HAP-1 (cell line): Measurements from ENCODE around the gene RSPH3.

Experiments used
- DNase-seq, 2 experiments: peaks; one replicate each; pipeline ENCODE4 v3.0.0-alpha.2; 2016 to 2020; ENCODE audit warnings: low spot score in 2 of 2
- H3K27me3 ChIP-seq: fragments of 250-450 bp; sonication (Bioruptor Pico); 2 replicates; pipeline ENCODE4 v1.5.1; 2020; ENCODE audit warnings: low read depth, mild to moderate bottlenecking, moderate library complexity
- H3K36me3 ChIP-seq: fragments of 250-450 bp; sonication (Bioruptor Pico); replicated peaks from 2 replicates; pipeline ENCODE4 v1.5.1; 2020; ENCODE audit warnings: mild to moderate bottlenecking
- H3K4me1 ChIP-seq: fragments of 250-450 bp; sonication (Bioruptor Pico); 2 replicates; pipeline ENCODE4 v1.5.1; 2020; ENCODE audit warnings: mild to moderate bottlenecking
- H3K4me3 ChIP-seq: fragments of 250-450 bp; sonication (Bioruptor Pico); 2 replicates; pipeline ENCODE4 v1.5.1; 2020; ENCODE audit warnings: mild to moderate bottlenecking, moderate library complexity
- H3K9me3 ChIP-seq: fragments of 250-450 bp; sonication (Bioruptor Pico); 2 replicates; pipeline ENCODE4 v1.5.1; 2020; ENCODE audit warnings: mild to moderate bottlenecking, moderate library complexity
- in situ Hi-C: fragments of 300-500 bp; cut with MboI; formaldehyde crosslinking; loops from 3 replicates; pipeline ENCODE4 v1.14.3; 2020; ENCODE audit warnings: low sequenced_read_pairs, inconsistent platforms, mixed read lengths

Gene RSPH3

DNA sequence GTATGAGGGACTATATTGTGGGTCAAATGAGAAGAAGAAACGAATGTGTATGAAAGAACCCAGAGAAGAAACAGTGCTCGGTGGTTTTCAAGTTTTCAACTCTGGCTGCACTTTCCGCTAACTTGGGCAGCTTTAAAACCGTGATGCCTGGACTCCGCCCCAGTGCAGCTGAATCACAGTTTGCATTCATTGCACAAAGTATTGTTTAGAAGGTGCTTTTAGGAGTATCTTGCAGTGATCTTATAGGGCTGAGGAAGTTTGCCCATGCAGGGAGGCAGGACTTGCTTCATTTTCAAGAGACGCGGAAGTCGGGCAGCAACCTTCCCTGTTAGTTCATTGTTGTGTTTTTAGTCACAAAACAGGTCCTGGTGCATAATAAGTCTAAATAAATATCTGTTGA lies 52.7 kb downstream of the RSPH3 start:
- no peaks in the 10 kb centered on the region for H3K36me3 ChIP-seq
- no peak for DNase-seq
- no peaks in the 10 kb centered on the region for H3K9me3 ChIP-seq
- in situ Hi-C loops, result no loop called here
- no peaks in the 10 kb centered on the region; the same call in 1 of the 2 replicates for H3K4me1 ChIP-seq
- no peaks in the 10 kb centered on the region for H3K27me3 ChIP-seq
- H3K4me3 ChIP-seq, result no peak overlapping the region

DNA sequence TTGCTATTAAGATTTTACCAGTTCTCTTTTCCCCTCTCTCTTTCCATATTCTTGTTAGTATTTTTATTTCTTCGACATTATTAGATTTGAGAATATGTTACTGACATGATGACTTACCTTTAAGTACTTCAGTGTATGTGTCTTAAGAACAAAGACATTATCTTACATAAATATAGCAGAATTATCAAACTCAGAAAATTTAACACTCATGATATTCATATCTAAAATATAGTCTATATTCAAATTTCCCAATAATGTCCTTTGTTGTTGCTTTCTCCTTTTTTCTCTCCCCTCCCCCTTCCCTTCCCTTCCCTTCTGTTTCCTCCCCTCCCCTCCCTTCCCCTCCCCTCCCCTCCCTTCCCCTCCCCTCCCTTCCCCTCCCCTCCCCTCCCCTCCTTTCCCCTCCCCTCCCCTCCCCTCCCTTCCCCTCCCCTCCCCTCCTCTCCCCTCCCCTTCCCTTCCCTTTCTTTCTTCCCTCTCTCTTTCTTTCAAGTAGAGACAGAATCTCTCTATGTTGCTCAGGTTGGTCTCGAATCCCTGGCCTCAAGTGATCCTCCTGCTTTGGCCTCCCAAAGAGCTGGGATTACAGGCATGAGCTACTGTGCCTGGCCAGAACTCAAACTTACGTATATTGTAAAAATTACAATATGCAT lies 56.5 kb downstream of the RSPH3 start:
- Histone ChIP-seq H3K4me3 (no peak overlapping the region), H3K4me1 (no peaks in the 10 kb centered on the region; the same call in 1 of the 2 replicates), H3K36me3 (no peaks in the 10 kb centered on the region), H3K9me3 (no peaks in the 10 kb centered on the region), H3K27me3 (no peaks in the 10 kb centered on the region)
- in situ Hi-C loops, result no loop called here
- no peak for DNase-seq

DNA sequence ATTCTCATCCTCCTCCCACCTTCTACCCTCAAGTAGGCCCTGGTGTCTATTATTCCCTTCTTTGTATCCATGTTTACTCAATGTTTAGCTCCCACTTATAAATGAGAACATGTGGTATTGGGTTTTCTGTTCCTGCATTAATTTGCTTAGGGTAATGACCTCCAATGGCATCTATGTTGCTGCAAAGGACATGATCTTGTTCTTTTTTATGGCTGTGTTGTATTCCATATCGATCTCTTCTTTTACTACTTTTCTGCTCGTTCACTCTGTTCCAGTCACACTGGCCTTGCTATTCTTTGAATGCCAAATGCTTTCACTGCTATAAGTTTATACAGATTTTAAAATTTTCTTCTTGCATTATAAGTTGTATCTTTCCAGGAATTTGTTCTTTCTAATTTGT lies 57.7 kb downstream of the RSPH3 start:
- H3K9me3 ChIP-seq, result no peaks in the 10 kb centered on the region
- H3K4me3 ChIP-seq, result no peak overlapping the region
- no peaks in the 10 kb centered on the region for H3K36me3 ChIP-seq
- no peaks in the 10 kb centered on the region for H3K27me3 ChIP-seq
- in situ Hi-C loops, result no loop called here
- no peak for DNase-seq
- no peaks in the 10 kb centered on the region; the same call in 1 of the 2 replicates for H3K4me1 ChIP-seq

DNA sequence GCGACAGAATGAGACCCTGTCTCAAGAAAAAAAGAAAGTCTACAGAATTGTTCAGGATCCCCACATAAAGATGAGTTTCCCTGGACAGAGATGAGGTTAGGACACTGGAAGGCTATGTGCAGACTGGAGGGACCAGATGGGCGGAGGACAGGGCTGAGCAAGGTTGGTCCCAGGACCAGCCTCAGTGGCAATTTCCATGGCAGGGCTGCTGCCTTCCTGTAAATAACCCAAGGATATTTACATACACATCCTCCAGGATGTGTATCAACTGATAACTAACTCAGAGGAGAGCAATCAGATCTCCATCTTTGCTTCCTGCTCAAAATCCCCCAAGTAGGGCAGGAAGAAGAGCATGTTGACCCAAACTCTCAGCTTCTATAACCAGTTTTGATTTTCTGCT lies 58.8 kb downstream of the RSPH3 start:
- no peak for DNase-seq
- H3K9me3 ChIP-seq, result no peaks in the 10 kb centered on the region
- no peaks in the 10 kb centered on the region for H3K27me3 ChIP-seq
- no peaks in the 10 kb centered on the region for H3K36me3 ChIP-seq
- in situ Hi-C loops, result no loop called here
- H3K4me1 ChIP-seq, result no peaks in the 10 kb centered on the region; the same call in 1 of the 2 replicates
- H3K4me3 ChIP-seq, result no peak overlapping the region

DNA sequence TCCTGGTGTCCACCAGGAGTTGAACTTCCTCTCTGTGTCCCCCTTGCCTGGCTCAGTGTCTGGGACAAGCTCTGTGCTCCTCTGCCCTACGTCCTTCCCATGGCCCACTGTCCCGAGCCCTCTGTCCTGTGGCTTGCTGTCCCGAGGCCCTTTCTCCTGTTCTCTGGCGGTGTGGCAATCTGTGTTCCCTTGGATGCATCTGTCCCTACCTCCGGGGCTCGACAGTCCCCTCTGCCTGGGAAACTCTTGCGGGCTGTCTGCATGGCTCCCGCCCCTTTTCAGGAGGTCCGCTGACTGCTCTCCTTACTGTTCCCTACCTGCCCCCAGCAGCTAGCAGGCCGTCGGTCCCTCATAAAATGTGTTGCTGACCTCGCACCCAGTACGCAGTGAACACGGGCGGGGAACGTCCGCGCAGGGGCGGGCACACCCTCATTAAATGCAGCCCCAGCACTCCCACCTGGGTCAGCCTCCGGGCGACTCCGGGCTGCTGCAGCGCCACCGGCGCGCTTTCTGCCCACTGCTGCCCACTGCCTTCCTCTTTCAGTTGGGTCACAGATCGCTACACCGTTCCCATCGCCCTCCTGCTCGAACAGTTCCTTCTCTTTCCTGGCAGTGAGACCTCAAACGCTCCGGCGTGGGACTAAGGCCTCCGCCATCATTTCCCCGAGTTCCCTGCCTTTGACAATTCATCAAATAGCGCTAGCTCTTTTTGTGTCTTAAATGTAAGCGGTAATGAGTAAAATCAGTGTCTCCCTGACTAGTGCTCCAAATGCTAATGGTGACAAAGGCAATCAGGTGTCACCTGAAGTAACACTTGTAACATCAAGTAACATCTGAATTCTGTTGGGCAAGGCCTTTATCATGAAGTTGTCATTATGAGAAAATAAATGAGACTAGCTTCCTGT lies 60.5 kb downstream of the RSPH3 start:
- no peaks in the 10 kb centered on the region; the same call in 1 of the 2 replicates for H3K9me3 ChIP-seq

DNA sequence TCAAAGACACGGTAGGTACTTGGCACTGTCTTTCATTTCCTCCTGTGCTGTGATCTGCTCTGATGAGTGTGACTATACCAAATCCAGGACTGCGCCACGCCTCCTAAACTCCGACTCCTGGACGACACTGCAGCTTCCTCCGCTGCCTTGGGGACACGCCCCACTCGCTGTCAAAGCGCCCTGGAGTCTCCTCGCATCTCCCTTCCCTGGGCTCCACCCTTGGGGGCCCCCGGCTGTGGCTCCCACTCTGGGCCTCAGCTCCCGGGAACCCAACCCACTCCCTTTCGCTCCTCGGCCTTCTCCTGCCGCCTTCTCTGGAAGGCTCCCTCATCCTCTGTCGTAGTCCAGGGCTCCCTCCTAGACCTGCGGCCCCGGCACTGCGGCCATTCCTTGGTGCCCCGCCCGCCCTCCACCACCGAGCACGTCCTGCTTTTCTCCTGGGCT lies 61.2 kb downstream of the RSPH3 start:
- DNase-seq, result no peak
- Histone ChIP-seq H3K4me3 (no peak overlapping the region), H3K4me1 (no peaks in the 10 kb centered on the region), H3K27me3 (no peaks in the 10 kb centered on the region), H3K36me3 (no peaks in the 10 kb centered on the region), H3K9me3 (no peaks in the 10 kb centered on the region; the same call in 1 of the 2 replicates)
- in situ Hi-C loops, result no loop called here

More for the DNA sequence above, 60.5 kb downstream of the RSPH3 start:
- in situ Hi-C loops, result no loop called here
- no peaks in the 10 kb centered on the region for H3K36me3 ChIP-seq
- H3K4me1 ChIP-seq, result no peaks in the 10 kb centered on the region
- H3K4me3 ChIP-seq, result no peak overlapping the region
- DNase-seq, result no peak
- no peaks in the 10 kb centered on the region for H3K27me3 ChIP-seq

DNA sequence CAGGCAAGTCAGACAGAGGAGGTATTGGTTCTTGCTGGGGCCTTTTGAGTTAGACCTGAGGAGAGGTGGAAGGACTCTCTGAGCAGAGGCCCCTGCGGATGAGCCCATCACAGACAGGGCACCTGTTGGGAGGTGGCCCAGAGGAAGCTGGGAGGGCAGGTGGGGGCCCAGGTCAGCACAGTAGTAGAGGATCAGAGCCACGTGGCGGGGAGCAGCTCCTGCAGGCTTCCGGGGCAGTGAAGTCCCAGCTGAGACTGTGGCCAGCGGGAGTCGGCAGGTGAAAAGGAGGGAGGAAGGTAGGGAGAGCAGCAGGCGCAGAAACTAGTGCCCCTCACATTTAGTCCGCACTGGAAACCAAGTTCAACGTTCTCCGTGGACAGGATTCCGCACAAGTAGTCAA lies 61.8 kb downstream of the RSPH3 start:
- Histone ChIP-seq H3K36me3 (no peaks in the 10 kb centered on the region), H3K27me3 (no peaks in the 10 kb centered on the region), H3K4me3 (no peak overlapping the region), H3K4me1 (no peaks in the 10 kb centered on the region), H3K9me3 (no peaks in the 10 kb centered on the region; the same call in 1 of the 2 replicates)
- no peak for DNase-seq
- in situ Hi-C loops, result no loop called here

DNA sequence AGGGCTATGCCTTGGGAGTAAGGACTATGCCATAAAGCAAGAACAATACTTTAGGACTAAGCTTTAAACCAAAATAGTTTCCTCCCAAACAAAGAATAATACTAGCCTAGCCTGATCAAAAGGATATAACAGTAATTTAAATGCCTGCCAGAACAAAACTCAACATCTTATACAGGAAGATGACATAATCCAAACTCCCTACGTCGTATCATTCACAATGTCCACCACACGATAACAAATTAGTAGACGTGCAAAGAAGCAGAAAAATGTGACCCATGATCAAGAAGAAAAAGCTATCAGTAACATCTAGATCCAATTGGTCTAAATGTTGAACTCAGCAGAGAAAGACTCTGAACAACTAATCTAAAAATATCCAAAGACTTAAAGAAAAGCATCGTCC lies 65.8 kb downstream of the RSPH3 start:
- Histone ChIP-seq H3K4me3 (no peak overlapping the region), H3K9me3 (no peaks in the 10 kb centered on the region; the same call in 1 of the 2 replicates), H3K27me3 (no peaks in the 10 kb centered on the region), H3K36me3 (no peaks in the 10 kb centered on the region), H3K4me1 (no peaks in the 10 kb centered on the region; the same call in 1 of the 2 replicates)
- in situ Hi-C loops, result no loop called here
- DNase-seq, result no peak

DNA sequence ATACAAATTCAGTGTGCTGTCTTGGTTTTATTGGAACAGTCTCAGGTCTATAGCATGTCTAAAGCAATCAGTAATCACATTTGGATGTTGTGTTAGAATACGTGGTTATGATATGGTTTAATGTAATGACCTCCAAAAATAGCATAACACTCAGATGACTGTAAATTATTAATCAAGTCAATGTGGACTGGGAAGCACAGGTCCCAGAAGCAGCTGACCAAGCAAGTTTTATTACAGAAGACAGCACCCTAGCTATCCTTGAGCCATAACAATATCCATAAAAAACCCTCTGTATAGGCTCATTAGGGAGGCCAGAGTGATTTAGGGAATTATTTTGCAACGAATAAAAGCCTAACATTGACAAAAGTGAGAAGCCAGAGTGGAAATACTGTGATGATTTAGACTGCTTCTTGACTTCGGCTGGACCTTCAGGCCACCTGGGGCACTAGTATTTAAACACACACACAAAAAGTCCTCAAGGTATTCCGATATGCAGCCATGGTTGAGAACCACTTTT lies 66.9 kb downstream of the RSPH3 start:
- Histone ChIP-seq H3K4me1 (no peaks in the 10 kb centered on the region; the same call in 1 of the 2 replicates), H3K9me3 (no peaks in the 10 kb centered on the region; the same call in 1 of the 2 replicates), H3K4me3 (no peak overlapping the region), H3K36me3 (no peaks in the 10 kb centered on the region), H3K27me3 (no peaks in the 10 kb centered on the region)
- in situ Hi-C loops, result no loop called here
- no peak for DNase-seq

DNA sequence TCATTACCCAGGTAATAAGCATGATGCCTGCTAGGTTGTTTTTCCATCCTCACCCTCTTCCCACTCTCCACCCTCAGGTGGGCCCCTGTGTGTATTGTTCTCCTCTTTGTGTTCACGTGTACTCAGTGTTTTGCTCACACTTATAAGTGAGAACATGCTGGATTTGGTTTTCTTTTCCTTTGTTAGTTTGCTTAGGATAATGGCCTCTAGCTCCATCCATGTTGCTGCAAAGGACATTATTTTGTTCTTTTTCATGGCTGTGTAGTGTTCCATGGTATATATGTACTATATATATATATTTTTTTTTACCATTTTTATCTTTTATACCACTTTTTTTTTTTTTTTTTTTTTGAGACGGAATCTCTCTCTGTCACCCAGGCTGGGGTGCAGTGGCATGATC lies 71.9 kb downstream of the RSPH3 start:
- in situ Hi-C loops, result no loop called here
- no peaks in the 10 kb centered on the region for H3K27me3 ChIP-seq
- H3K9me3 ChIP-seq, result no peaks in the 10 kb centered on the region
- H3K4me1 ChIP-seq, result peaks cover 2% of the 10 kb centered on the region; the same call in 1 of the 2 replicates
- H3K36me3 ChIP-seq, result no peaks in the 10 kb centered on the region
- DNase-seq, result no peak
- no peak overlapping the region for H3K4me3 ChIP-seq

DNA sequence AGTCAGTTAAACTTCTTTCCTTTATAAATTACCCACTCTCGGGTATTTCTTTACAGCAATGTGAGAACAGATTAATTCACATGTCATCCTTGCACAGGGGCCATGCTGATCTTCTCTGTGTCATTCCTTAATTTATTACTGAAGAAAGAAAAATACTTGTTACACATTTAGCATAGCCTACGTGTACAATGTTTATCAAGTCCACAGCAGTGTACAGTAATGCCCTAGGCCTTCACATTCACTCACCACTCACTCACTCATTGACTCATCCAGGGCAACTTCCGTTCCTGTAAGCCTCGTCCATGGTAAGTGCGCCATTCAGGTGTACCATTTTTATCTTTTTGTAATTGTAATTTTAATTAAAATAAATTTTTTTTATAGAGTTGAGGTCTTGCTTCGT lies 73.6 kb downstream of the RSPH3 start:
- Histone ChIP-seq H3K9me3 (no peaks in the 10 kb centered on the region), H3K36me3 (no peaks in the 10 kb centered on the region), H3K27me3 (no peaks in the 10 kb centered on the region), H3K4me3 (no peak overlapping the region), H3K4me1 (peaks cover 2% of the 10 kb centered on the region; the same call in 1 of the 2 replicates)
- no peak for DNase-seq
- in situ Hi-C loops, result no loop called here

DNA sequence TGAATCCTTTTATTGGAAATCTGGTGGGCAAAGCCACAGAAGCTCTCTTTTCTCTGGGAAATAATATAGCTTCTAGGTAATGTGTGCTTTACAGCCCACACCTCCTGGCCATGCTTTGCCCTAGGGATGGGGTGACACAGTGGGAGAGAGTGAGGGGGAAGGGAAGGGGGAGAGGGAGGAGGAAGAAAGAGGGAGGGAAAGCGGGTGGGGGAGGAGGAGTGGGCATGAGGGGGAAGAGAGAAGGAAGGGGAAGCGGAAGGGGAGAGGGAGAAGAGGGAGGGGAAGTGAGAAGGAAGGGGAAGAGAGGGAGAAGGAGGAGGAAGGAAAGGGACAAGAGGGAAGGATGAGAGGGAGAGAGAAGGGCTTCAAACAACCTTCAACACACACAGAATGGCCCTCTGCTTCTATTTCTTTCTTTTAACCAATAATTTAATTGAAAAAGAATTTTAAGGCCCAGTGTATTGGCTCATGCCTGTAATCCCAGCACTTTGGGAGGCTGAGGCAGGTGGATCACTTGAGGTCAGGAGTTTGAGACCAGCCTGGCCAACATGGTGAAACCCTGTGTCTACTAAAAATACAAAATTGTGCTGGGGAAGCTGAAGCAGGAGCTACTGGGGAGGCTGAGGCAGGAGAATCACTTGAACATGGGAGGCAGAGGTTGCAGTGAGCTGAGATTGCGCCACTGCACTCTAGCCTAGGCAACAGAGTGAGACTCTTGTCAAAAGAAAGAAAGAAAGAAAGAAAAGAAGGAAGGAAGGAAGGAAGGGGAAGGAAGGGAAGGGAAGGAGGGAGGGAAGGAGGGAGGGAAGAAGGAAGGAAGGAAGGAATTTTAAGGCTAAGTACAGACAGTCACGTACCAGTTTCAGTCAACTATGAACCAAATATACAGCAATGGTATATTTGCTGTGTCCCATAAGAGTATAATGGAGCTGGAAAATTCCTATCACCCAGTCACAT lies 75.2 kb downstream of the RSPH3 start:
- peaks cover 7% of the 10 kb centered on the region for H3K4me1 ChIP-seq
- no peaks in the 10 kb centered on the region for H3K27me3 ChIP-seq
- no peak overlapping the region for H3K4me3 ChIP-seq
- in situ Hi-C loops, result no loop called here
- H3K36me3 ChIP-seq, result no peaks in the 10 kb centered on the region
- no peak for DNase-seq
- no peaks in the 10 kb centered on the region for H3K9me3 ChIP-seq

DNA sequence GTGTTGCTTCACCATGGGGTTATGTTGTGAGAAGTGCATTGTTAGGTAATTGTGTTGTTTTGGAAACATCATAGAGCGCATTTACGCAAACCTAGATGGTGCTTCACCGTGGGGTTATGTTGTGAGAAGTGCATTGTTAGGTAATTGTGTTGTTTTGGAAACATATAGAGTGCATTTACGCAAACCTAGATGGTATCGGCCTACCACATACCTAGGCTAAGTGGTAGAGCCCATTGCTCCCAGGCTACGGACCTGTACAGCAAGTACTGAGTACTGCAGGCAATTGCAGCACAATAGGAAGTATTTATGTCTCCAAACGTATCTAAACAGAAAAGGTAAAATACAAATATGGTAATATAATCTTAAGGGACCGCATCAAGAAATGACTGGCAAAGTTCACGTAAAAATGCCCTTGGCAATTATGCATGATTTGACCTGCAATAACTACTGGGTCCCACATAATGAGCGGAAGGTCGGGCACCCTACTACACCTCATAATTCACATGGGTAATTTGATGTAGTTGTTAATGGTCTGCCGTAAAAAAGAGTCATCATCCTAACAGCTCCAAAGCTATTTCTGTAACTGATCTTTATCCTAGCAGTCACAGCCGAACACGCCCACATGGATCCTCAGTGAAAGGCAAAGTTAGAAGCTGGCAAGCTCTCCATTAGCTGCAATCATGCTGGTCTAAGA lies 76.0 kb downstream of the RSPH3 start:
- DNase-seq, result no peak
- Histone ChIP-seq H3K4me1 (peaks cover 7% of the 10 kb centered on the region), H3K4me3 (no peak overlapping the region), H3K36me3 (no peaks in the 10 kb centered on the region), H3K9me3 (no peaks in the 10 kb centered on the region), H3K27me3 (no peaks in the 10 kb centered on the region)
- in situ Hi-C loops, result no loop called here
